ENCODE results near the gene TFF1.

GRCh38 chr21:42406866-42407265 lies 40.5 kb upstream of the TFF1 start:
- no peak for TF ChIP-seq CTCF (IDR thresholded peaks at IDR 0.05)
- no peak for TF ChIP-seq EP300 (IDR thresholded peaks at IDR 0.05)
